GM12878 (cell line): Measurements from ENCODE around the gene ZNF785. TPM values are rescaled to one million over a fixed set of nuclear protein-coding genes. Genes with fewer than 3 reads are reported as not detected.
A peak's percentile ranks its signal among the peaks of the same experiment; 100 is the strongest.

Experiments
- ATAC-seq: fragments of 200-7000 bp; cut with Tn5 transposase; 3 replicates; pipeline ENCODE4 v1.9.1; 2020; ENCODE audit warnings: mild to moderate bottlenecking, moderate library complexity
- BruUV-seq: library from RNA; stranded (reverse); fragments of 400-500 nt; replicated peaks from 2 replicates; lab custom pipeline; 2021; lab: Mats Ljungman, UMichigan
- CTCF ChIA-PET: fragments of 300-600 bp; sonication (Branson Sonifier 250); formaldehyde crosslinking; extraction: SDS; loops from one replicate; lab custom pipeline; 2021; ENCODE audit warnings: inconsistent platforms; lab: Yijun Ruan, JAX
- POLR2A ChIA-PET: fragments of 350-600 bp; formaldehyde crosslinking; extraction: SDS; loops from one replicate; lab custom pipeline; 2021; ENCODE audit warnings: inconsistent platforms; lab: Charles Lee
- RAD21 ChIA-PET: fragments of 300-600 bp; sonication (Branson Sonifier 250); formaldehyde crosslinking; loops from one replicate; lab custom pipeline; 2023; ENCODE audit warnings: antibody characterized with exemption; ENCODE audit not compliant: unreplicated experiment; lab: Charles Lee
- SMC1A ChIA-PET: fragments of 300-600 bp; sonication (Branson Sonifier 250); formaldehyde crosslinking; loops from one replicate; lab custom pipeline; 2023; ENCODE audit not compliant: unreplicated experiment, uncharacterized antibody; lab: Charles Lee
- DNase-seq: peaks from one replicate; pipeline ENCODE4 v3.0.0-alpha.2; 2011; ENCODE audit warnings: low read depth, low spot score
- FAIRE-seq: peaks from 3 replicates; lab custom pipeline; 2011; peaks lifted over from hg19 to GRCh38; lab: Jason Lieb, UNC
- H2AFZ ChIP-seq: 2 replicates; pipeline ENCODE4 v1.6.0; 2011; ENCODE audit warnings: low read depth, low read length, control low read depth; ENCODE audit not compliant: control insufficient read depth
- H3K27ac ChIP-seq: 2 replicates; pipeline ENCODE4 v1.5.1; 2011; ENCODE audit warnings: control low read depth; ENCODE audit not compliant: control insufficient read depth, insufficient read depth
- H3K27me3 ChIP-seq, 2 experiments: replicated peaks in 1 of 2; 2 replicates each; pipeline versions ENCODE4 v1.6.0 to v1.6.1; 2011; ENCODE audit warnings: low read length in 1 of 2; ENCODE audit not compliant: control insufficient read depth in 2 of 2, insufficient read depth in 2 of 2
- H3K36me3 ChIP-seq, 2 experiments: 2 replicates each; pipeline ENCODE4 v1.5.1; 2011; ENCODE audit warnings: low read length in 1 of 2; ENCODE audit not compliant: control insufficient read depth in 2 of 2, insufficient read depth in 2 of 2
- H3K4me1 ChIP-seq: 2 replicates; pipeline ENCODE4 v1.6.1; 2011; ENCODE audit warnings: mild to moderate bottlenecking, low read length, moderate library complexity, mixed read lengths; ENCODE audit not compliant: control insufficient read depth, insufficient read depth
- H3K4me2 ChIP-seq: 2 replicates; pipeline ENCODE4 v1.6.0; 2011; ENCODE audit warnings: control low read depth; ENCODE audit not compliant: control insufficient read depth, insufficient read depth
- H3K4me3 ChIP-seq: fragments of 200-600 bp; sonication (generic); 2 replicates; pipeline ENCODE4 v1.5.1; 2016
- H3K79me2 ChIP-seq: 2 replicates; pipeline ENCODE4 v1.6.0; 2011; ENCODE audit warnings: low read length; ENCODE audit not compliant: control insufficient read depth, insufficient read depth
- H3K9ac ChIP-seq: 2 replicates; pipeline ENCODE4 v1.8.0; 2011; ENCODE audit warnings: low read length, control low read depth, mixed read lengths; ENCODE audit not compliant: control insufficient read depth, insufficient read depth
- H3K9me3 ChIP-seq: replicated peaks from 3 replicates; pipeline ENCODE4 v1.5.1; 2011; ENCODE audit warnings: mild to moderate bottlenecking, low read length; ENCODE audit not compliant: control insufficient read depth, insufficient read depth
- H4K20me1 ChIP-seq: 2 replicates; pipeline ENCODE4 v1.6.0; 2011; ENCODE audit not compliant: control insufficient read depth, insufficient read depth
- ATF2 ChIP-seq: IDR thresholded peaks from 2 replicates; pipeline ENCODE4 v1.6.1; 2012; ENCODE audit warnings: low read length, inconsistent platforms
- BMI1 ChIP-seq: fragments of 450-650 bp; IDR thresholded peaks from 2 replicates; pipeline ENCODE4 v1.6.1; 2016; ENCODE audit warnings: mild to moderate bottlenecking, moderate library complexity, borderline replicate concordance
- HDAC6 ChIP-seq: fragments of 200-600 bp; sonication (generic); IDR thresholded peaks from one replicate; pipeline ENCODE4 v1.8.0; 2017; ENCODE audit warnings: antibody characterized with exemption; ENCODE audit not compliant: unreplicated experiment
- HDGF ChIP-seq: fragments of 450-650 bp; IDR thresholded peaks from 2 replicates; pipeline ENCODE4 v1.6.1; 2016; ENCODE audit warnings: antibody characterized with exemption
- IKZF2 ChIP-seq, 2 experiments: fragments of 450-650 bp; IDR thresholded peaks; 2 replicates each; pipeline ENCODE4 v1.6.1; 2017; ENCODE audit warnings: mild to moderate bottlenecking in 2 of 2, moderate library complexity in 2 of 2
- IRF3 ChIP-seq: fragments of 450-650 bp; IDR thresholded peaks from 2 replicates; pipeline ENCODE4 v1.6.1; 2014; ENCODE audit warnings: mild to moderate bottlenecking
- LARP7 ChIP-seq: fragments of 450-650 bp; IDR thresholded peaks from 2 replicates; pipeline ENCODE4 v1.6.1; 2017; ENCODE audit warnings: mild to moderate bottlenecking
- NKRF ChIP-seq: fragments of 450-650 bp; conservative IDR thresholded peaks from 2 replicates; pipeline ENCODE4 v1.6.1; 2017; ENCODE audit warnings: mild to moderate bottlenecking, moderate library complexity
- RBBP5 ChIP-seq: fragments of 200-600 bp; sonication (generic); conservative IDR thresholded peaks from 2 replicates; pipeline ENCODE4 v1.6.1; 2016
- SIN3A ChIP-seq: IDR thresholded peaks from 2 replicates; pipeline ENCODE4 v1.6.1; 2012; ENCODE audit warnings: low read depth, low read length, improper control_type of control experiment
- ZBTB33 ChIP-seq: fragments of 450-650 bp; IDR thresholded peaks from 2 replicates; pipeline ENCODE4 v1.6.1; 2017; ENCODE audit warnings: mild to moderate bottlenecking
- ZNF217 ChIP-seq: fragments of 450-650 bp; IDR thresholded peaks from 2 replicates; pipeline ENCODE4 v1.6.1; 2017; ENCODE audit warnings: antibody characterized with exemption, mild to moderate bottlenecking
- ZNF622 ChIP-seq: fragments of 450-650 bp; IDR thresholded peaks from 2 replicates; pipeline ENCODE4 v1.6.1; 2017; ENCODE audit warnings: mild to moderate bottlenecking, inconsistent platforms
- WGBS: methylation state at CpG from one replicate; pipeline ENCODE4 v1.1.6; 2016; ENCODE audit warnings: low lambda C conversion rate; ENCODE audit not compliant: insufficient replicate concordance, insufficient coverage; ENCODE audit errors: missing lambda C conversion rate; 5-methylcytosine and 5-hydroxymethylcytosine counted together
- in situ Hi-C: fragments of 300-500 bp; cut with MboI; formaldehyde crosslinking; loops from 9 replicates; pipeline ENCODE4 v1.14.3; 2018; ENCODE audit warnings: mixed read lengths
- intact Hi-C: fragments of 100-400 bp; cut with micrococcal nuclease; formaldehyde crosslinking; loops from one replicate; pipeline ENCODE4 v1.14.2; 2022; ENCODE audit not compliant: unreplicated experiment
- polyA plus RNA-seq, 11 experiments: library from polyadenylated mRNA; depleted of rRNA in 4 of 11; unstranded in 6 of 11; stranded (reverse) in 5 of 11; fragments of >200 nt; fragmentation: Nextera tagmentation in 4 of 11; fragmentation: Illumina TruSeq in 1 of 11; extraction: Ambion mirVana in 4 of 11; extraction: Trizol in 1 of 11; gene quantifications; 1 replicate in 1 of 11; 2 replicates in 10 of 11; pipeline versions ENCODE4 v1.2.1 to v1.2.3, GENCODE V29; 2011 to 2016; ENCODE audit warnings: inconsistent platforms in 2 of 11, missing spikeins in 2 of 11, low read depth in 1 of 11
- total RNA-seq, 4 experiments: library from RNA; depleted of rRNA in 3 of 4; stranded (reverse); fragments of >200 nt in 3 of 4; fragmentation: Illumina TruSeq in 1 of 4; extraction: Trizol in 1 of 4; gene quantifications; 2 replicates each; pipeline versions ENCODE4 v1.2.1 to v1.2.3, GENCODE V29; 2013 to 2021

Gene ZNF785
- total and polyA plus RNA-seq, 10 of the 15 experiments (the other 5 are each of a cell fraction or from before 2014, with no cell fraction given) = 0.87 to 11.5 (median 7.5) TPM

- TF ChIP-seq ZBTB33 (no peak), ZNF622 (no peak), HDGF (no peak), ATF2 (no peak), BMI1 (no peak)
Observed at GRCh38 chr16:30559690-30560089, 25.8 kb downstream of the ZNF785 start (continued).

- Histone ChIP-seq H3K27me3 (no peaks in the 10 kb centered on the region), H3K4me2 (peak overlapping the region; percentile 81), H3K79me2 (peaks cover 11% of the 10 kb centered on the region), H3K27ac (peak overlapping the region; percentile 56), H3K36me3 (peaks cover 3 to 10% of the 10 kb centered on the region in 2 experiments; a peak in 3 of 4 replicates), H2AFZ (peak overlapping the region; percentile 88), H3K9me3 (no peaks in the 10 kb centered on the region), H3K4me1 (no peaks in the 10 kb centered on the region), H3K9ac (peak overlapping the region; percentile 38; the same call in 1 of the 2 replicates), H4K20me1 (no peaks in the 10 kb centered on the region), H3K4me3 (no peak overlapping the region)
- FAIRE-seq = no peak
- POLR2A ChIA-PET = interaction anchor here (0.6 to 5.9 kb wide), 13 partner anchors 8 to 188 kb away, joined by 3 to 109 read pairs (median 4); partner anchors contain the start of genes TBC1D10B, ZNF688, ZNF747 and ZNF785
- DNase-seq = no peak
- CTCF ChIA-PET = interaction anchor here (0.6 to 3.6 kb wide), 13 partner anchors 9 to 139 kb away, joined by 3 to 59 read pairs (median 9); partner anchors contain the start of genes DCTPP1 and ZNF747
- intact Hi-C loops (loop anchor here (1.0 kb wide), 1 partner anchor 24 kb away; no protein-coding TSS in a partner anchor), in situ Hi-C loops (no loop called here)
- SMC1A ChIA-PET = interaction anchor here (0.6 to 2.8 kb wide), 11 partner anchors 8 to 149 kb away, joined by 3 to 47 read pairs (median 4); partner anchors contain the start of genes DCTPP1, ITGAL, ZNF688 and ZNF689
- RAD21 ChIA-PET = interaction anchor here (0.6 to 4.3 kb wide), 20 partner anchors 8 to 188 kb away, joined by 3 to 99 read pairs (median 6); partner anchors contain the start of genes DCTPP1, PRR14, ZNF688 and ZNF747
- WGBS = 89% methylated on average over 21 of the region's 21 CpGs
- ATAC-seq = no peak
- TSS peak; percentile 69 for BruUV-seq
- TF ChIP-seq RBBP5 (no peak), IKZF2 (IDR thresholded peaks at IDR 0.05) (0 out of 4 replicates have a peak, but pooled peaks of 1 of the 2 experiments have one; percentile 6), SIN3A (no peak), LARP7 (0 out of 2 replicates have a peak, but pooled peaks have one; percentile 31), HDAC6 (no peak), ZNF217 (peak; percentile 64; the same call in 1 of the 2 replicates), ZBTB33 (peak; percentile 91; the same call in 1 of the 2 replicates), IRF3 (no peak), NKRF (no peak), HDGF (no peak)
Observed at GRCh38 chr16:30558789-30559377, 26.6 kb downstream of the ZNF785 start.
